GM12878 (cell line): ENCODE measurements around the gene PHF2.

Experiments
- CREM ChIP-seq: IDR thresholded peaks from 2 replicates; pipeline ENCODE4 v1.6.1; 2014; ENCODE audit warnings: antibody characterized with exemption, low read depth
- ELK1 ChIP-seq: IDR thresholded peaks from 2 replicates; pipeline ENCODE4 v1.6.1; 2012; ENCODE audit warnings: low read depth, low read length, improper control_type of control experiment
- JUND ChIP-seq: IDR thresholded peaks from 2 replicates; pipeline ENCODE4 v1.6.1; 2012; ENCODE audit warnings: low read depth, mild to moderate bottlenecking, low read length, improper control_type of control experiment, moderate library complexity
- POLR2A ChIP-seq: IDR thresholded peaks from 2 replicates; pipeline ENCODE4 v1.6.1; 2011; ENCODE audit warnings: low read depth, mild to moderate bottlenecking, low read length
- POLR2AphosphoS5 ChIP-seq: IDR thresholded peaks from 2 replicates; pipeline ENCODE4 v1.6.1; 2011; ENCODE audit warnings: mild to moderate bottlenecking, low read length, inconsistent platforms
- RAD21 ChIP-seq: IDR thresholded peaks from 2 replicates; pipeline ENCODE4 v1.6.1; 2011; ENCODE audit warnings: mild to moderate bottlenecking, low read depth, low read length, moderate library complexity; ENCODE audit not compliant: insufficient read depth
- RCOR1 ChIP-seq: conservative IDR thresholded peaks from 2 replicates; pipeline ENCODE4 v1.6.1; 2012; ENCODE audit warnings: low read depth, low read length, improper control_type of control experiment
- REST ChIP-seq: IDR thresholded peaks from 2 replicates; pipeline ENCODE4 v1.6.1; 2012; ENCODE audit warnings: mild to moderate bottlenecking, low read depth, low read length
- RFX5 ChIP-seq: IDR thresholded peaks from 2 replicates; pipeline ENCODE4 v1.6.1; 2011; ENCODE audit warnings: low read depth, low read length, improper control_type of control experiment
- SMAD1 ChIP-seq: fragments of 450-650 bp; IDR thresholded peaks from 2 replicates; pipeline ENCODE4 v1.6.1; 2018; ENCODE audit warnings: mild to moderate bottlenecking, low read depth; ENCODE audit not compliant: partially characterized antibody
- TF ChIP-seq, protein P1 (sequence below), 3 experiments: IDR thresholded peaks in 2 of 3; conservative IDR thresholded peaks in 1 of 3; 2 replicates each; pipeline ENCODE4 v1.5.1; 2011; ENCODE audit warnings: low read depth in 3 of 3, low read length in 3 of 3, mild to moderate bottlenecking in 3 of 3, control low read depth in 2 of 3, moderate library complexity in 2 of 3, inconsistent platforms in 1 of 3, mixed read lengths in 1 of 3; ENCODE audit not compliant: control insufficient read depth in 2 of 3, insufficient read depth in 1 of 3; ENCODE audit errors: extremely low read depth in 1 of 3

- TF ChIP-seq, protein P1, sequence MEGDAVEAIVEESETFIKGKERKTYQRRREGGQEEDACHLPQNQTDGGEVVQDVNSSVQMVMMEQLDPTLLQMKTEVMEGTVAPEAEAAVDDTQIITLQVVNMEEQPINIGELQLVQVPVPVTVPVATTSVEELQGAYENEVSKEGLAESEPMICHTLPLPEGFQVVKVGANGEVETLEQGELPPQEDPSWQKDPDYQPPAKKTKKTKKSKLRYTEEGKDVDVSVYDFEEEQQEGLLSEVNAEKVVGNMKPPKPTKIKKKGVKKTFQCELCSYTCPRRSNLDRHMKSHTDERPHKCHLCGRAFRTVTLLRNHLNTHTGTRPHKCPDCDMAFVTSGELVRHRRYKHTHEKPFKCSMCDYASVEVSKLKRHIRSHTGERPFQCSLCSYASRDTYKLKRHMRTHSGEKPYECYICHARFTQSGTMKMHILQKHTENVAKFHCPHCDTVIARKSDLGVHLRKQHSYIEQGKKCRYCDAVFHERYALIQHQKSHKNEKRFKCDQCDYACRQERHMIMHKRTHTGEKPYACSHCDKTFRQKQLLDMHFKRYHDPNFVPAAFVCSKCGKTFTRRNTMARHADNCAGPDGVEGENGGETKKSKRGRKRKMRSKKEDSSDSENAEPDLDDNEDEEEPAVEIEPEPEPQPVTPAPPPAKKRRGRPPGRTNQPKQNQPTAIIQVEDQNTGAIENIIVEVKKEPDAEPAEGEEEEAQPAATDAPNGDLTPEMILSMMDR (IDR thresholded peaks at IDR 0.05 in 2 of 3, conservative IDR thresholded peaks at IDR 0.05 in 1 of 3; ENCODE audit: control insufficient read depth in 2 of 3, extremely low read depth in 1 of 3, insufficient read depth in 1 of 3, low read depth in 3 of 3, low read length in 3 of 3), result no peak
- TF ChIP-seq JUND, result no peak
- no peak for TF ChIP-seq POLR2A
- TF ChIP-seq CREM, result no peak
- no peak for TF ChIP-seq SMAD1
- no peak for TF ChIP-seq ELK1
- TF ChIP-seq POLR2AphosphoS5, result no peak
- no peak for TF ChIP-seq RFX5
- no peak for TF ChIP-seq REST
- no peak for TF ChIP-seq RCOR1
- TF ChIP-seq RAD21, result no peak
Observed at GRCh38 chr9:93699650-93700049, 123.3 kb downstream of the PHF2 start.
